Neural progenitor cell (in vitro differentiated cells): ENCODE data around the gene LGALS1. TPM values are rescaled to one million over a fixed set of nuclear protein-coding genes. Genes with fewer than 3 reads are reported as not detected.
A peak's percentile ranks its signal among the peaks of the same experiment; 100 is the strongest.
"Not testable (repeated sequence)": the region's sequence is repeated elsewhere in the genome, so short reads cannot be mapped to it uniquely, and the experiment has no call there.

Source experiments
- DNase-seq: peaks from one replicate; pipeline ENCODE4 v3.0.0-alpha.2; 2016; ENCODE audit warnings: low spot score
- H2AFZ ChIP-seq: fragments of 200-600 bp; sonication (generic); replicated peaks from 2 replicates; pipeline ENCODE4 v1.6.1; 2016; ENCODE audit warnings: antibody characterized with exemption
- H3F3A ChIP-seq: fragments of 200-600 bp; sonication (generic); 2 replicates; pipeline ENCODE4 v1.6.1; 2016; ENCODE audit warnings: antibody characterized with exemption, low read depth
- H3K27ac ChIP-seq: fragments of 200-600 bp; sonication (generic); 2 replicates; pipeline ENCODE4 v1.5.1; 2016; ENCODE audit warnings: mild to moderate bottlenecking
- H3K27me3 ChIP-seq: fragments of 200-600 bp; sonication (generic); 2 replicates; pipeline ENCODE4 v1.6.1; 2016; ENCODE audit warnings: mild to moderate bottlenecking, moderate library complexity
- H3K36me3 ChIP-seq: fragments of 200-600 bp; sonication (generic); 2 replicates; pipeline ENCODE4 v1.5.1; 2016
- H3K4me1 ChIP-seq: fragments of 200-600 bp; sonication (generic); 2 replicates; pipeline ENCODE4 v1.6.1; 2016; ENCODE audit warnings: mixed run types
- H3K4me2 ChIP-seq: fragments of 200-600 bp; sonication (generic); 2 replicates; pipeline ENCODE4 v1.6.1; 2016
- H3K4me3 ChIP-seq: fragments of 200-600 bp; sonication (generic); 2 replicates; pipeline ENCODE4 v1.5.1; 2016
- H3K79me2 ChIP-seq: fragments of 200-600 bp; sonication (generic); 2 replicates; pipeline ENCODE4 v1.6.1; 2016; ENCODE audit warnings: low read depth
- H3K9ac ChIP-seq: fragments of 200-600 bp; sonication (generic); 2 replicates; pipeline ENCODE4 v1.6.1; 2016
- H3K9me3 ChIP-seq: fragments of 200-600 bp; sonication (generic); 2 replicates; pipeline ENCODE4 v1.5.1; 2016; ENCODE audit warnings: low read depth
- H4K20me1 ChIP-seq: fragments of 200-600 bp; sonication (generic); 2 replicates; pipeline ENCODE4 v1.6.1; 2016; ENCODE audit warnings: low read depth
- H3K27ac Mint-ChIP-seq: 3 replicates; pipeline ENCODE4 v1.8.0; 2021; ENCODE audit warnings: mixed read lengths
- H3K27me3 Mint-ChIP-seq: 2 replicates; pipeline ENCODE4 v1.8.0; 2022; ENCODE audit warnings: low read depth, mild to moderate bottlenecking, inconsistent platforms, moderate library complexity, mixed read lengths; ENCODE audit not compliant: insufficient read depth
- H3K36me3 Mint-ChIP-seq: 3 replicates; pipeline ENCODE4 v1.8.0; 2021; ENCODE audit warnings: mixed read lengths
- H3K4me1 Mint-ChIP-seq: 3 replicates; pipeline ENCODE4 v1.8.0; 2021; ENCODE audit warnings: mixed read lengths
- H3K4me3 Mint-ChIP-seq: 3 replicates; pipeline ENCODE4 v1.8.0; 2021; ENCODE audit warnings: mild to moderate bottlenecking, moderate library complexity, mixed read lengths
- H3K9me3 Mint-ChIP-seq: 3 replicates; pipeline ENCODE4 v1.8.0; 2020; ENCODE audit warnings: mixed read lengths
- CTCF ChIP-seq: fragments of 200-600 bp; sonication (generic); IDR thresholded peaks from 2 replicates; pipeline ENCODE4 v1.5.1; 2017; ENCODE audit warnings: antibody characterized with exemption, mild to moderate bottlenecking
- EZH2 ChIP-seq: fragments of 200-600 bp; sonication (generic); IDR thresholded peaks from 2 replicates; pipeline ENCODE4 v1.6.1; 2017; ENCODE audit warnings: antibody characterized with exemption, mild to moderate bottlenecking, moderate library complexity
- EZH2phosphoT487 ChIP-seq: fragments of 200-600 bp; sonication (generic); IDR thresholded peaks from 2 replicates; pipeline ENCODE4 v1.6.1; 2017; ENCODE audit warnings: antibody characterized with exemption
- total RNA-seq: library from RNA; depleted of rRNA; stranded (reverse); fragments of >200 nt; gene quantifications from 2 replicates; pipeline ENCODE4 v1.2.3, GENCODE V29; 2015; ENCODE audit warnings: low replicate concordance

Gene LGALS1
- total RNA-seq, 1 donor from 2014 or later: 14.9 TPM

DNA sequence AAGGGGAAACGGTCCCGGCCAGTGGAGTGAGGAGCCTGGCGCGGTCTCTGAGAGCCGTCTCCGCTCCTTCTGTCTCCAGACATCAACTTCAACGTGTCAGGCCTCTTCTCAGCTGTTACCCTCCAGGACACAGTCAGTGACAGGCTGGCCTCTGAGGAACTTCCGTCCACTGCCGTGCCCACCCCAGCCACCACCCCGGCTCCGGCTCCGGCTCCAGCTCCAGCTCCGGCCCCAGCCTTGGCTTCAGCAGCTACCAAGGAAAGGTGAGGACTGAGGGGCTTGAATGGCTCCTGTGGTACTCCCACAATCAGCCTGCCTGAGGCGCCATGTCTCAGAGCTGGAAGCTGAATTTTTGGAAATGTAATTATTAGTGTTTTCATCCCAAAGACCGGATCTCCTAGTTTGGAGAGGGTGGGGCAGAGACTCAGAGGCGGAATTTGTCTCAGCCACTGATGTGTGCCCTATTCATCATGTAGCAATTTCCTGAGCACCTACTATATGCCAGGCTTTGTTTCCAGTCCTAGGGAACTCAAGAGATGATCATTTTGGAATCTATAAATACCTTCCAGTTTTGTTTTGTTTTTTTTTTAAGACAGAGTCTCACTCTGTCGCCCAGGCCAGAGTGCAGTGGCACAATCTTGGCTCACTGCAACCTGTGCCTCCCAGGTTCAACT, 24.8 kb upstream of the LGALS1 start:
- Histone ChIP-seq H3K36me3 (no peaks in the 10 kb centered on the region), H3K9ac (no peak overlapping the region), H3F3A (no peaks in the 10 kb centered on the region), H3K4me1 (no peaks in the 10 kb centered on the region), H3K4me2 (no peak overlapping the region), H3K9me3 (no peaks in the 10 kb centered on the region), H3K27ac (no peak overlapping the region), H3K79me2 (no peaks in the 10 kb centered on the region), H2AFZ (no peak overlapping the region), H3K4me3 (no peak overlapping the region), H3K27me3 (no peaks in the 10 kb centered on the region), H4K20me1 (no peaks in the 10 kb centered on the region)
- TF ChIP-seq EZH2 (no peak), EZH2phosphoT487 (no peak), CTCF (no peak)
- no peaks in the 10 kb centered on the region for H3K9me3 Mint-ChIP-seq
- no peaks in the 10 kb centered on the region for H3K4me1 Mint-ChIP-seq
- H3K27me3 Mint-ChIP-seq: peaks cover 3% of the 10 kb centered on the region
- DNase-seq: no peak
- H3K27ac Mint-ChIP-seq: no peak overlapping the region
- H3K36me3 Mint-ChIP-seq: peaks cover 2% of the 10 kb centered on the region
- H3K4me3 Mint-ChIP-seq: no peak overlapping the region

DNA sequence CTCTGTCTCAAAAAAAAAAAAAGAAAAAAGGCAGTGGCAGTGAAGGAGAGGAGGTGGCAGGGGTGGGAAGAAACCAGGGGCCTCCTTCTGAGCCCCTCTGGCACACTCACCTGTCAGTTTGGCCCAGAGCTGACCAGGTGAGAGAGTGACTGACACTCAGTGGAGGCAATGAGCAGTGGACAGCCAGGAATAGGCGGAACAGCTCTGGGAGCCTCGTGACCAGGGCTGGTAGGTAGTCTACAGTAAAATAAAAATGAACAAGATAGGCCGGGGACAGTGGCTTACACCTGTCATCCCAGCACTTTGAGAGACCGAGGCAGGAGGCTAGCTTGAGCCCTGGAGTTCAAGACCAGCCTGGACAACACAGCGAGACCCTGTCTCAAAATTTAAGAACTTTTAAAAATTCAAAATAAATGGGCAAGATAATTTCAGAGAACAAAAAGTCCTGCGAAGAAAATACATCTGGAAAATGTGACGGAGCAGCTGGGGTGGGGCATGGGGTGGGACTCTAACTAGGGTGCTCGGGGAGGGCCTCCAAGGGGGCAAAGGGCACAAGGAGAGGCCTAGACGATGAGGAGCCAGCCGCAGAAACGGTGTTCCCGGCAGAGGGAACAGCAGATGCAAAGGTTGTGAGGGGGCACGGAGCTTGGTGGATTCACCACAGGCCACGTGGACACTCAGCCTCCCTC, 20.7 kb upstream of the LGALS1 start:
- Histone ChIP-seq H3K79me2 (peaks cover 7% of the 10 kb centered on the region), H3K27ac (no peak overlapping the region), H3K4me2 (no peak overlapping the region), H3K27me3 (no peaks in the 10 kb centered on the region), H3F3A (no peaks in the 10 kb centered on the region), H3K9ac (no peak overlapping the region), H2AFZ (no peak overlapping the region), H3K9me3 (no peaks in the 10 kb centered on the region), H4K20me1 (peaks cover 6% of the 10 kb centered on the region), H3K4me1 (peaks cover 5% of the 10 kb centered on the region), H3K36me3 (no peaks in the 10 kb centered on the region), H3K4me3 (no peak overlapping the region)
- Mint-ChIP-seq H3K36me3 (peaks cover 2% of the 10 kb centered on the region), H3K4me1 (peaks cover 21% of the 10 kb centered on the region), H3K27me3 (peaks cover 9% of the 10 kb centered on the region), H3K27ac (no peak overlapping the region), H3K9me3 (no peaks in the 10 kb centered on the region), H3K4me3 (no peak overlapping the region)
- no peak for DNase-seq
- TF ChIP-seq CTCF (no peak), EZH2 (no peak), EZH2phosphoT487 (no peak)

DNA sequence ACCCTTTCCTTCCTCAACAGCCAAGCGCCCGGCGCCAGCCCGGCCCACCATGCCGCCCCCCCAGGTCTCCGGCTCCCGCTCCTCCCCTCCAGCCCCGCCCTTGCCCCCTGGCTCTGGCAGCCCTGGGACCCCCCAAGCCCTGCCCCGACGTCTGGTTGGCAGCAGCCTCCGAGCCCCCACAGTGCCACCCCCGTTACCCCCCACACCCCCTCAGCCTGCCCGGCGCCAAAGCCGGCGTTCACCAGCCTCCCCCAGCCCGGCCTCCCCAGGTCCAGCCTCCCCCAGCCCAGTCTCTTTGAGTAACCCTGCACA, 20.2 kb upstream of the LGALS1 start:
- Histone ChIP-seq H3K9ac (no peak overlapping the region), H3K36me3 (no peaks in the 10 kb centered on the region), H3F3A (no peaks in the 10 kb centered on the region), H3K27ac (no peak overlapping the region), H3K9me3 (no peaks in the 10 kb centered on the region), H3K4me1 (peaks cover 10% of the 10 kb centered on the region), H3K4me2 (no peak overlapping the region), H3K27me3 (no peaks in the 10 kb centered on the region), H4K20me1 (peaks cover 11% of the 10 kb centered on the region), H2AFZ (no peak overlapping the region), H3K4me3 (no peak overlapping the region), H3K79me2 (peaks cover 12% of the 10 kb centered on the region)
- Mint-ChIP-seq H3K4me1 (peaks cover 26% of the 10 kb centered on the region), H3K4me3 (no peak overlapping the region), H3K27me3 (peaks cover 9% of the 10 kb centered on the region), H3K36me3 (peaks cover 2% of the 10 kb centered on the region), H3K9me3 (no peaks in the 10 kb centered on the region), H3K27ac (no peak overlapping the region)
- DNase-seq: no peak
- TF ChIP-seq CTCF (no peak), EZH2phosphoT487 (no peak), EZH2 (no peak)

DNA sequence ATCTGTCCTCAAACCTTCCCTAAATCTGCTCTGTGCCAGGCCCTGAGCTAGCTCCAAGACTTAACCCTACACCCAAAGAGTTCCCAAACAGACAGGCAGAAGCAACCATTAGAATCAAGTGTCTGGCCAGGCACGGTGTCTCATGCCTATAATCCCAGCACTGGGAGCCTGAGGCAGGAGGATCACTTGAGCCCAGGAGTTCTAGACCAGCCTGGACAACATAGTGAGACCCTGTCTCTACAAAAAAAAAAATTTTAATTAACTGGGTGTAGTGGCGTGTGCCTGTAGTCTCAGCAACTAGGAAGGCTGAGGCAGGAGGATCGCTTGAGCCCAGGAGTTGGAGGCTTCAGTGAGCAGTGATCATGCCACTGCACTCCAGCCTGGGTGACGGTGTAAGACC, 18.9 kb upstream of the LGALS1 start:
- H2AFZ ChIP-seq, H3K27me3 ChIP-seq, H3K4me2 ChIP-seq, H3K4me3 Mint-ChIP-seq, H3K27me3 Mint-ChIP-seq, H3K27ac ChIP-seq, H3K9me3 ChIP-seq, H3K36me3 Mint-ChIP-seq, H3F3A ChIP-seq, H3K9ac ChIP-seq, H3K4me3 ChIP-seq, H3K9me3 Mint-ChIP-seq, DNase-seq, H3K36me3 ChIP-seq: not testable (repeated sequence)
- peaks cover 40% of the 10 kb centered on the region for H3K4me1 Mint-ChIP-seq
- Histone ChIP-seq H4K20me1 (peaks cover 25% of the 10 kb centered on the region), H3K4me1 (peaks cover 18% of the 10 kb centered on the region), H3K79me2 (peaks cover 26% of the 10 kb centered on the region)
- H3K27ac Mint-ChIP-seq: peak overlapping the region; percentile 84
